NCI-H2107 treated with DMSO at 0.1 percent for 48 hours (cell line): Measurements from ENCODE around the gene TNFRSF21.
A peak's percentile ranks its signal among the peaks of the same experiment; 100 is the strongest.
"Not testable (repeated sequence)": the region's sequence is repeated elsewhere in the genome, so short reads cannot be mapped to it uniquely, and the experiment has no call there.

Source experiments
- DNase-seq: peaks from one replicate; lab custom pipeline; 2025; ENCODE audit not compliant: unreplicated experiment; lab: John Stamatoyannopoulos, UW

TNFRSF21 gene

GRCh38 chr6:47288267-47289090 is 21.2 kb downstream of the TNFRSF21 start:
- DNase-seq: peak; percentile 1

- DNase-seq: no peak
These were observed 23.4 kb downstream of the TNFRSF21 start for GRCh38 chr6:47286301-47286700.

GRCh38 chr6:47283993-47284392 is 25.7 kb downstream of the TNFRSF21 start:
- DNase-seq: no peak

- no peak for DNase-seq
These were observed 31.2 kb downstream of the TNFRSF21 start for GRCh38 chr6:47278545-47278944.

- no peak for DNase-seq
These were observed 32.0 kb downstream of the TNFRSF21 start for GRCh38 chr6:47277702-47278101.

- DNase-seq: no peak
These were observed 33.3 kb downstream of the TNFRSF21 start for GRCh38 chr6:47276377-47276776.

- no peak for DNase-seq
These were observed 34.1 kb downstream of the TNFRSF21 start for GRCh38 chr6:47275640-47276039.

GRCh38 chr6:47275132-47275531 is 34.6 kb downstream of the TNFRSF21 start:
- not testable (repeated sequence) for DNase-seq

GRCh38 chr6:47268572-47269187 is 41.0 kb downstream of the TNFRSF21 start:
- DNase-seq: no peak

GRCh38 chr6:47267301-47267700 is 42.4 kb downstream of the TNFRSF21 start:
- DNase-seq: no peak

GRCh38 chr6:47265971-47266370 is 43.7 kb downstream of the TNFRSF21 start:
- DNase-seq: no peak

GRCh38 chr6:47264775-47265184 is 44.9 kb downstream of the TNFRSF21 start:
- no peak for DNase-seq

- no peak for DNase-seq
These were observed 46.4 kb downstream of the TNFRSF21 start for GRCh38 chr6:47263268-47263667.

GRCh38 chr6:47262231-47262630 is 47.5 kb downstream of the TNFRSF21 start:
- no peak for DNase-seq

- no peak for DNase-seq
These were observed 48.5 kb downstream of the TNFRSF21 start for GRCh38 chr6:47261191-47261590.

GRCh38 chr6:47260021-47260420 is 49.7 kb downstream of the TNFRSF21 start:
- no peak for DNase-seq

- no peak for DNase-seq
These were observed 50.9 kb downstream of the TNFRSF21 start for GRCh38 chr6:47258724-47259347.

- DNase-seq: no peak
These were observed 52.5 kb downstream of the TNFRSF21 start for GRCh38 chr6:47256981-47257730.

GRCh38 chr6:47256361-47256760 is 53.3 kb downstream of the TNFRSF21 start:
- DNase-seq: no peak

- no peak for DNase-seq
These were observed 54.8 kb downstream of the TNFRSF21 start for GRCh38 chr6:47254906-47255305.

- DNase-seq: no peak
These were observed 55.7 kb downstream of the TNFRSF21 start for GRCh38 chr6:47254051-47254450.
